SW480 (cell line): ENCODE results near the gene SPTB.
"Not testable (repeated sequence)": the region's sequence is repeated elsewhere in the genome, so short reads cannot be mapped to it uniquely, and the experiment has no call there.

Source experiments
- DNase-seq: peaks from one replicate; pipeline ENCODE4 v3.0.0-alpha.2; 2016; ENCODE audit warnings: low spot score

SPTB gene

DNA sequence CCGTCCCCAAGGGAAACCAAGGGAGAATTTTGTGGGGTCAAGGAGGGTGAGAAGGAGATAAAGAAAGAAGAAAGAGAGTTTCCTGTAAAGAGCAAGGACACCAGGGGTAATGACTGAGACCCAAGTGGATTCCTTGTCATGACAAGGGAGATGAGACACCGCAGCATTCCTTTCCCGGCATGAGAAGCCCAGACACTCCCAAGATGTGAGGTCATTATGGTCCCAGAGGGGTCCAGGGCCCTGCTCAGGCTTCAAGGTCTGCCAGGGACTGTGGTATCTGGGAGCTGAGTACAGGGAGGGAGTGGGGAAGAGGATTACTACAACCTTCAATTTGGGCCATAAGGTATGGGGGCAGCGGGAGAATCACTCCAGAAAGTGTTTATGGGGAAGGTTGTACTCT lies 58.1 kb downstream of the SPTB start:
- no peak for DNase-seq

GRCh38 chr14:64818151-64818550 lies 61.6 kb downstream of the SPTB start:
- DNase-seq: no peak

GRCh38 chr14:64817631-64818030 lies 62.1 kb downstream of the SPTB start:
- no peak for DNase-seq

- no peak for DNase-seq
These were observed 63.4 kb downstream of the SPTB start for GRCh38 chr14:64816221-64816783.

GRCh38 chr14:64815257-64815656 lies 64.5 kb downstream of the SPTB start:
- DNase-seq: no peak

DNA sequence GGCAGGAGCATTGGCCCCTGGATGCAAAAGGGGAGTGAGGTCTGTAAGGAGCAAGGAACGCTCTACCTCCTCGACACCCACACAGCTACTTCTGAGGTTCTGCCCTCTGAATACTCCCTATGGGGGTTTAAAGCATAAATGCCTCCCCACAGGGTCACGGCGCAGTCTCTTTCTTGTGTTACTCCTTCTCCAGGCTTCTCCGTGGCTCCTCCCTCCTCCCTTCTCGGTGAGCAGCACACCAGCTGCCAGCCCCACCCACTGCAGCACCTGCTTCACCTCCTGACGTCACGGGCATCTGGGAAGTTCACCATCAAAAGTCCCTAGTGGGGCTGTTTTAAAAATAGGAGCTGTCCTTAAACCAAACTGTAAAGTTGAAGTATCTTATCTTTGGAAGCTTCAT lies 67.3 kb downstream of the SPTB start:
- DNase-seq: peak; percentile 59

- no peak for DNase-seq
These were observed 68.0 kb downstream of the SPTB start for GRCh38 chr14:64811676-64812075.

DNA sequence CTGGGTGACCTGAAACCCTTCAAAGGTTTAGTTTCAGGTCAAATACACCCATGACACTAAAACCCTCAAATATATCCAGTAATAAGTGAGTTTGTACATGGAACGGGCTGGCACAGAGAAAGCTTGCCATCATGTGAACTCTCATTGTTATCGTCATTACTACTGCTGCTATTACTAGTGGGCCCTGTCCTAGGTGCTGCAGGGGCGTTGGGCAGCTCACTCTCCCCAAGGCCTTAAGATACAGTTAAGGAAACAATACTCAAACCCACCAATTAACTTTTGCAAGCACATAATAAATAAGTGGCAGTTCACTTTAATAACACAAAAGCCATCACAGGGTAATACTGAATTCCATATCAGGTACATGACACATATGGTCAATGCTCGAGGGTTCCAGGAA lies 71.3 kb downstream of the SPTB start:
- DNase-seq: no peak

GRCh38 chr14:64807551-64807950 lies 72.2 kb downstream of the SPTB start:
- DNase-seq: no peak

- no peak for DNase-seq
These were observed 72.7 kb downstream of the SPTB start for GRCh38 chr14:64806862-64807495.

GRCh38 chr14:64806202-64806861 lies 73.4 kb downstream of the SPTB start:
- no peak for DNase-seq

DNA sequence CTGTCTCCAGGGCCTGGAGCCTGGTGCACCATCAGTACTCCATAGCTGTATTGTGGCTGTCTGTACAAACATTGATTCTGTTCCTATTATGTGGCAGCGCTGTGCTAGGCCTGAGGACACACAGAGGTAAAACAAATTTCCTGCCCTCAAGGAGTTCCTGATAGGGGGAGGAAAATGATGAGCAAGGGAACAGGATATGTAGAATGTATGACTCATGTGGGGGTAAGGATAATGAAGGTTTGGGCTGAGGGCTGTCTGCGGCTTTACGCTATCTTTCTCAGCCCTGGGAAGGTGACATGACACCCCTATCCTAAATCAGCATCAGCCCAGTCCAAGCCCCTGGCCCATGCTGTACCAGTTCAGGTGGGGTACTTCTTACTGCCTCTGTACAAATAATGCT lies 74.1 kb downstream of the SPTB start:
- DNase-seq: not testable (repeated sequence)

- no peak for DNase-seq
These were observed 74.9 kb downstream of the SPTB start for GRCh38 chr14:64804754-64805260.

- peak; percentile 14 for DNase-seq
These were observed 77.9 kb downstream of the SPTB start for GRCh38 chr14:64801800-64802199.

DNA sequence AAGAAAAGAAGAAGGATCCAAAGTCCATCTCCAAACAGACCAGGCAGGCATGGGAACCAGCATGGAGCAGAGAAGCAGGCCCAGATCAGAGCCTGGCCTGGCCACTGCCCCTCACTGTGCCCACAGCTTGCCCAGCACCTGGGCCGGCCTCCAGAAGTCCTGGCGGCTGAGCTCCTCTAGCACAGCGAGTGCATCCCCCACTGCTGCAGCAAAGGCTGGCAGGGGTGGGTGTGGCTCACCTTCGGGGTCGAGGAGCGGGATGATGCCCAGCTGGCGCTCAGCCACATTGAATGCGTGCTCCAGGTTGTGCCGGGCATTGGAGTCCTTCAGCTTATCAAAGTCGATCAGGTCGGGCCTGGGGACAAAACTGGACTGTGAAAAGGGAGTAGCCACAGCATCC lies 78.7 kb downstream of the SPTB start:
- no peak for DNase-seq

DNA sequence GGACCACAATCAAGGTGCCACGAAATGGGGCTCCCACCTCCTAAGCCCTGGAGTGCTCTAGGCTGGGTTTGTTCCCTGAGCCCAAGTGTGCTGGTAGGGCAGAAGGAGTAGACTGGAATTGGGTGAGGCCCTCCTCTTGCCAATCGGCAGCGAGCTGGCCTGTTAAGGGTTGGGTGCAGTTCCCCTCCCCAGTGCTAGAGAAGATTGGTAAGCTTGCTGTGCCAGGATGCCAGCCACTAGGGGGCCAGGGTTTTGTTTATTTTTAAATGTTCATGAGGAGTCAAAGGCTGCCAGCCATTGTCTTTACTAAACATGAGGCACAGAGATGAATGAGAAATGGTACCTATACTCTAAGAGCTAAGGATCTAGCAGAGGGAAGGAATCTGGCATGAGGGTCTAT lies 79.7 kb downstream of the SPTB start:
- DNase-seq: peak; percentile 45

GRCh38 chr14:64799555-64799954 lies 80.2 kb downstream of the SPTB start:
- DNase-seq: no peak

GRCh38 chr14:64796369-64796768 lies 83.3 kb downstream of the SPTB start:
- no peak for DNase-seq

DNA sequence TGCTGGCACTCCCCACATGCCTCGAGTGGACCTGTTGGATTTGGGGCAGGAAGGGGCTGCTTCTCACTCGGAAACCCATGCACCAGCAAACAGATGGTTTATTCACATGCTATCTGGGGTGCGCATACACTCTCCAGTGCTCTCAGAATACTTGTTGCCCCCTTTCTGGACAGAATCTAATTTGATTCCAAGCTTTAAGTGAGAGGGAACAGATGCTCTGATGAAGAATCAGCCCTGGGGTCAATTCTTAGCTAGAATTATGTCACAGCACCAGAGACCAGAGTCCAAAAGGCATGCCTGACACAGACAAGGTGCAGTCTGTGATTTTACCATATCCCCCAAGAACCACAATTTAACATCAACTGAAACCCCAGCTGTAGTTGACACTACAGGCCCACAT lies 83.8 kb downstream of the SPTB start:
- no peak for DNase-seq

GRCh38 chr14:64795211-64795610 lies 84.5 kb downstream of the SPTB start:
- no peak for DNase-seq

DNA sequence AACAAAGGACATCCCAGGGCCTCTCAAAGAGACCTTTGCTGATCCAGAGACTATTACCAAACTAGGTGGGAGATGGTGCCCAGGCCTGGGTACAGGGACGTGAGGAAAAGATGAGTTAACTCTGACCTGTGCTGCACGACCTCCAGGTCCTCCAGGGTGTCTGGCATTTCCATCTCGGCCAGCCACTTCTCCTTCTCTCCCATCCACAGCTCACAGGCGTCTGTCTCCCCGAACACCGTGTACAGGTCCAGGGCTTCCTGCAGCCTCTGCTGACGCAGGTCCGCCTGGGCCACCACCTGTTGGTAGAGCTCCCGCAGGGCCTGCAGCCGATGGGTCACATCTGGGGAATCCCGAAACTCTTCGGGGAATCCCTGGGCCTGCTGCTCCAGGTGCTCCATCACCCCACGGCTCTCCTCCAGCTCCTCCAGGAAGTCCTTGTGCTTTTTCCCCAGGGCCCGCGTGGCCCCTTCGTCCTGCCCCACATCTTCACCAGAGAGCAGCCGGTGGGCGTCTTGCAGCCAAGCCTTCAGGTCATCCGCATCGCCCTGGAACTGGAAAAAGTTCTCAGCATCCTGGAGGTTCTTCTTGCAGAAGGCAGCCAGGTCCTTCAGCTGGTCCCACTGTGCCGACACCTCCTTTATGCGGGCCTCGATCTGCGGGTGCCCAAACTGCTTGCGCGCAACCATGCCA lies 86.7 kb downstream of the SPTB start:
- no peak for DNase-seq

DNA sequence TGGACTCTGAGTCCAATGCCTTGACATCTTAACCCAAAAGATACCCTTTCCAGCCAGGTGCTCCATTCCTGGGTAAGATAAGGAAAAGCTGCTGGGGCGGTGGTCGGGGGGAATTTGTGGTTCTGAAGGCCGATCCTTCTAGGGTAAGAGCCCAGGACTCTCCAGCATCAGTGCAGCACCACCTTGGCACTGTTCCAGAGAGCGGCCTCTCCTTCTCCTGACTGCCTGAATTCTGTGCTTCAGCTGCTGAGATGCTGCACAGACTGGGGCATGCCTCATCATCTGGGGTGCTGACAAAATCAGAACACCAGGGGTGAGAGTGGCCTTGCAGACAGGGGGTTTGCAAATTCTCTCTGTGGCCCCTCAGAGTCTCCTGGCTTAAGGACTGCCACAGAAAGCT lies 87.5 kb downstream of the SPTB start:
- DNase-seq: no peak

GRCh38 chr14:64790478-64790877 lies 89.2 kb downstream of the SPTB start:
- DNase-seq: no peak
